ENCODE results near the gene PPIC.
"Not testable (repeated sequence)": the region's sequence is repeated elsewhere in the genome, so short reads cannot be mapped to it uniquely, and the experiment has no call there.

The PPIC gene

DNA sequence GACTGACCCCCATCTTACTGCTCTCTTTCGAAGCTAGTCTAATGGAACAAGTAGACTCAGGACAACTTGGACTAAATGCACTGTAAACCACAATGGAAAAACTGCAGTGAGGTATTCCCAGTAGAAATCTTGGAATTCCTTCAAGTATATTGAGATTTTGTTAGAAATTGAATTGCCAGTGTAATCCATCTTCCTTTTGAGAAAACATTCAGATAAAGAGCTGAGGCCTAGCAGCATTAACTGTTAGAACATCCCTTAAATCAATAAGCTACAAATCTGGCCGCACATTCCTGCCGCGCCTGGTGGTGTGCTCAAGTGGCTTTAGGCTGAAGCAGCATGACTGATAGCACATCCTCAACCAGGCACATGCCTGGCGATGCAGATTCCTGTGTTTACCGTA is 29.3 kb downstream of the PPIC start:
- DNase-seq = no peak

DNA sequence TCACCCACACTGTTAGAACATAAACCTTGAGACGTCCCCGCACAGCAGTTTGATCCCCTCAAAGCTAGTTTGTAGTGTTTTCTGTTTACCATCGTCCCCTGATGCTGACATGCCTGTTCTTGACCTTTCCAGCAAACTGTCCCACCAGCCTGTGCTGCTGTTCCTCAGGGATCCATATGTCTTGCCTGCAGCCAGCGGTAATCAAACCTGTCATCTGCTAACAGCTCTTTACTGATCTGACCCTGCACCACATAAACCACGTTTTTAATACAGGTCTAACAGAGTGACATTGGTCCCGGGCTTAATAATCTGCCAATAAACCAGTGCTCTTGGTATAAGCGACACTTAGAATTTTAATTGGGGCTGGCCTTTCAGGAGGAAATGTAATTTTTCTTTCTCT is 34.7 kb downstream of the PPIC start:
- DNase-seq = no peak

DNA sequence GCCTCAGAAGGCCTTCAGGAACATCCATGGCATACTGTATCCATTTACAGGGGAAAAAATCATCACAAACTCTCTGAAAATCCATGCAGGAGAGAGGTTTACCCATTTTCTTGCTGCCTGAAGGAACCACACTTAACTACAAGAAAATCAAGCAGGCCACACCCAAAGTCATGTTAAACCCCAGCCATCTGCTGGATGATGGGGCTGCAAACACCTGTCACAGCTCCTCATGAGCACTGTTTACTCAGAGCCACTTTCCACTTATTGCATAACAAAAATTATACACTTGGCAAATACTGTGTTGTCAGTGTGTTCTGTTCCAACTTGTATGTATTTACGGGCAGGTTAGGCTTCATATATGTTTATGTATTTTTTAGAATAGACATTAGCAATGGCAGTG is 35.8 kb downstream of the PPIC start:
- no peak for DNase-seq

DNA sequence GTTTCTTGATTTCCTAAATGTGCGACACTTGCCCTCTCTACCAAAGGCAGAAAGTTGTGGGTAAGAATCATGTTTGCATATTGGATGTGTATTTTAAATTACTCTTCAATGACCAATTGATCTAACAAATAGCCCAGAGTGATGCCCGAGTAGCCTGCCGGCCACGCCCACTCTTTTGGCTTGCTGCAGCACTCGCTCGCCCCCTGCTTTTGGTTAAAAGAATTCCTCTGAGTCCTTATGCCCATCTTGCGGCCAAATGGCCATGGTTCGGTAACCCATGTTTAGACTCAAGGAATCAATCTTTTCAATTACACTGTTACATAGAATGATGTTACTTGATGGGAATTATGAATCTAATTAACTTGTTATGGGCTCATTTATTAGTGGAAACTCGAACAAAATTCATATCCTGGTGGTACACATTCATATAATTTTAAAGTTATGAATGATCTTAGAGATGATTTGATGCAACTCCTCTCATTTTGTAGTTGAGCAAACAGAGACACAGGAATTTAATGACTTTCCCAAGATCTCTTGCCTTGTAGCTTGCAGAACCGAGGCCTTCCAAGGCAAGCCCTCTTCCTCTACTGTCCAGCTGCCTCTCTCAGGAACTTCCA is 36.5 kb downstream of the PPIC start:
- DNase-seq = no peak

DNA sequence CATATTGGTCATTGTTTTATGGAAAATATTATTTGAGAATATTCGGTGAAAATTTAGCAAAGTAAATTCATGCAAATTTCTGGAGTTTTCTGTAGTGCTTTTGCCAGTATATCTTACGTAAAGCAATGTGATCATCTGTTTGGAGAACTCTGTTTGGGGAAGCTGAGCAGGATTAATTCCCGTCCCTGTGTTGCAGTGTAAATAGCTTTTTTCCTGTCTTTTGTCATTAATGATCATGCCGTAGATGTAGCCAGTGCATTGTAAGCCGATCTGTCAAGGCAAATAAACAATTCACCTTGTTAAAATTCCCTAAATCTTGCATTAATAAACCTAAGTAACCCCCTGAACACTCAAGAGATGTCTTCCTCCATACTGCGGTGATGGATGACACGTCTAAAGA is 39.2 kb downstream of the PPIC start:
- DNase-seq = no peak

DNA sequence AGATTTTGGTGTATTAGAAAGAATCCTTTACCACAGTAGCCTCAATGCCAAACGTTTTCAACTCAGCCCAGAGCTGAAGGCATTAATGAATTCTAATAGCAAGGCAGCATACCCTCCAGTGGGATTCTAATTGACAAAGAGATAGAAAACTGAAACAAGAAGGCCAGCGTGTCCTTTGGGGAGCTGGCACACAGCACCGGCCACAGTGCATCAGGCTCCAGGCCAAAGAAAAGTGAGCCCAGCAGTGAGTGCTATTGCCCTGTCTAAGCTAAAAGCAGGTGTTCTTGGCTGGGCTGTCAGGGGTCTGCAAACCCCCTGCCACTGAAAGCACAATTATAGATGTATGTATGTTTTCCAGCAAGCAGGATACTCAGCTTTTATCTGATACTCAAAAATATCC is 40.4 kb downstream of the PPIC start:
- no peak for DNase-seq

DNA sequence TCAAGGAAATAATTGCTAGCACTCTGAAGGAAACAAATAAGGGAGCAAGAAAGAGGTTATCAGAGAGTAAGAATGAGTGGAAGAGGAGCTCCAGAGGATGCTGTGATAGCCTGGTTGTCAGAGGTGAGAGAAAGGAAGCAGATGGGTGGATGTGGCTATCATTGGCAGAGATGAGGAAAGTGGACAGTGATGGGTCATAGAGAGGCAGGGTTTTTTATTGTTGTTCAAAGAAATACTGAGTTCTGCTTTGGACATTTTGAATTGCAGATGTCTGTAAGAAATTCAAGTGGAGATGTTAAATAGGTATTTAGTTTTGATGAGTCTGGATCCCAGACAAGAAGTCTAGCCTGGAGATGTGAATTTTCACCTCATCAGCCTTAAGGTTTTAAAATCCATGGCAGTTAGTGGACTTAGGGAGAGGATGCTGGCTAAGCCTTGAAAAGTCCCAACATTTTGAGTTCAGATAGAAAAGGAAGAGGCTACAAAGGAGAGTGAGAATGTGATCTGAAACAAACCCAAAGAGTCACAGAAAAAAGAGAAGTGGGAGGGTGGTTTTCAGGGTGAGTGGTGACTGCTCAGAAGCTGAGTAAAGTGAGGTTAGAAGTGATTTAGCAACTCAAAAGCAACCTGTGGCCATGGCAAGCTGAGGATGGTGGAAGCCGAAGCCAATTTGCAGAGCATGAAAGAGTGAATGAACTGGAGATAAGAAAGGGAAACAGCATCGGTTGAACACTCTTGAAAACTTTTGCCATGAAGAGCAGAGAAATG is 50.4 kb downstream of the PPIC start:
- no peak for DNase-seq

DNA sequence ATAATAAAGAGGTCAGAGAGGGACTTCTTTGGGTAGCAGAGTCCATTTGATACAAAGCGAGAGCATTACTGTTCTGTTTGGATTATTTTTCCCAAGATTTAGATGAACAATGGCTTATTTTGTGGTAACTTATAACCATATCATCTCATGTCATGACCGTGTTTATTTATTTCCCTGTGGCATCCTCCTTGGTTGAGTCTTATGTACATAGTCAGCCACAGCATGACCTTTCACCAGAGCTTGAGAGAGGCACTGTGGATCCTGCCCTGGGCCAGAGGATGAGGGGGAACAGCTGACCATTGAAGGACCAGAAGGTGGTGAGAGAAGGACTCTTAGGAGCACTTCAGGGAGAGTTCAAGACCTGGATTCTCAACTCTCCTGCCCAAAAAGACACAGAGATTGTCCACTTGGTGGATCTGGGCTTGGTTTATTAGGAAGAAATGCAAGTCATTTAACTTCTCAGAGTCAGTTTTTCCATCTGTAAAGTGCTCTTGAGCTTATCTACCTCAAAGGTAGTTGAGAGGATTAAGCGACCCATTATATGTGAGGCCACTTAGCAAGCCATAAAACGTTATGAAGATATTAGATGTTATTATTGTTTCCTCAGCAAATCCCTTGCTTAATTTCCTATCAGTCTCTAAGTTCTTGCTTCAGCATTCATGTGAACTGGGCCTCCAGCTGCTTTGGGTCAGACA is 51.4 kb downstream of the PPIC start:
- DNase-seq = no peak

DNA sequence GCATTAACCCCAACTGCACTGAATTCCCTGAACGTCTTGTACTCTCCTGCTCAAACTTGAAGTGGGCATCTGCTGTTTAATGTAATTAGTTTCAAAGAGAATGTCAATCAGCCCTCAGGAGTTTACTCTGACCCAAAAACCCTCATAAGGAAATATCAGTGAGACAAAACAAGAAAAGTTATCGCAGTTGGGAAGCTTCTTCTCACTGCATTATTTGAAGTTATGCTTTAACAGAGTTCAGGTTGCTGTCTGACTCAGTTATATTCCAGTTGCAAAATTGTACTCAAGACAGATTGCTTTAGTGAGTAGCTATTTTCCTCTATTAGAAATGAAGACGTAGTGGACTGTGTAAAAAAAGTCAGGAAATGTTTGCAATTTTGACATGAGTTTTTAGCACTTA is 52.1 kb downstream of the PPIC start:
- DNase-seq = no peak

DNA sequence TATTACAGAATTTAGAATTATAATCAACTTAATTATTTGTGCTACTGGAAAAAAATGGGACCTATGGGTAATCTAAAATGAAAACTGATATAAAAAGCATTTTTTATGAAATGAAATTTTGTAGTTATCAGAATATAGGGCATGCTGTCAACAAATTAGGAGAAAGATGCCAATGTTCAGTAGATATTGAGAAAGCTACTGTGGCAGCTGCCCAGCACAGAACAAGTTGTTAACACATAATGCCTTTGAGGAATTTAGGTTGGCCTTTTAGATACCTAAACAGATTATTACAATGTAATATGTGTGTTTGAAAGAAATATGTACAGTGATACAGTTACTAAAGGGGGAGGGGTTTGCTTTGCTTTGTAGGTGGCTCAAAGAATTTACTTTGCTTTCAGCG is 54.1 kb downstream of the PPIC start:
- DNase-seq = no peak

DNA sequence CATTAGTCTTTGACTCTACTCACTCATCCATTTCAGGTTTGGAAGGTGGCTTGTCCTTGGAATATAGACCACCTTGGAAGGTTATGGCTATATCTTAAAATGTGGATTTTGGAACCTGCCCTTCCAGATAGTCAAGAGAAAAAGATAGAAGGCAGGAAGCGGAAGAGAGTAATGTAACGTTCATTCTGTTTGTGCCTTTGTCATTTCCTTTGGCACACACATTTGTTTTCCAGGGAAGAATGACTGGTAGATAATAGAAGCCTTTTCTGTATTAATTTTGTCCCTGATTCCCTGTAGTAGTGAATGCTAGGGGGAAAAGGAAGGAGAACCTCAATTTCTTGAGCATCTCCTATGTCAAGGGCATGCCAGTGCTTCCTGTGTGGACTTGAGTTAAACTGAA is 54.7 kb downstream of the PPIC start:
- DNase-seq = no peak

DNA sequence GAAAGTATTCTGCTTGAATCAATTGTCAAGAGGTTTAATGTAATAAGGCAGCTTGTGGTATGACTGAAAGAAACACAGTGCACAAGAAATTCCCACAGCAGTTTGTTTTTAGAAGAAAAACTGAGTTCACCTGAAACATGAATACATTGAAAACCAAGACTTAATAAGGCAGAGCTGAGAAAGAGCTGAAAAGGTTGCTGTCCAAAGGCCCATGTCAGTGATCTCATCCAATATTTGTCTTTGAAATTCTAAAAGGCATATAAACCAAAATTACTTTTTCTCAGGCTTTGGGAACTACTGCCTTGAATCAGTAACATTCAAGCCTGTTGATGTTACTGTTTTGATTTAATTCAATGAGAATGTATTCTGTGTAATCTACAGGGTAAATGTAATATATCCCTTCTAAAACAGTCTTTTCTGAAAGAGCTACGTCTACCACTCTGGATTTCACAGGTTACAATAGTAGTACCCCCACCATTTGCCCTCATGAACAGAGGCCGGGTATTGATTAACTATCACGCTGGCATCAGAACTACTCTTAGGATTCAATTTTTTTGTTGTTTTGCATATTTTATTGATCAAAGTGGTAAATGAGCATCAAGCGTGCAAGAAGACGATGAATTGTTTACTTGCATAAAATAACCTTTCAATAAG is 57.8 kb downstream of the PPIC start:
- no peak for DNase-seq

DNA sequence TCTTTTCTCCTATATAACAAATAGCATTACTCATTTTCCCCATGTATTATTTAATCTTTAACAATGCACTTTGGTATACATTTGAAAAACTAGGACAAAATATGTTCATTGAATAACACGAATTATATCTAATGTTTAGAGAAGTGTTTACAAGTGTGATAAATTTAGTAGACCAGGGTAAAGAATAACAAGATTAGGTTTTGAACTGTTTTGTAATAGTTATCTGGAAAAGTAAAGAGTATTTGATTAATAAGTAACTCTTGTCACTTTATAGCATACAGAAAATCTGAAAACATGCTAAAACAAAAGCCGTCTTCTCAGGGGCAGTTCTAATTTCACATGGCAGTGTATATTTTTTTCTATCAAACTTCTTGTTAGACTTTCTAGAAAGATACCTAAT is 58.5 kb downstream of the PPIC start:
- no peak for DNase-seq

DNA sequence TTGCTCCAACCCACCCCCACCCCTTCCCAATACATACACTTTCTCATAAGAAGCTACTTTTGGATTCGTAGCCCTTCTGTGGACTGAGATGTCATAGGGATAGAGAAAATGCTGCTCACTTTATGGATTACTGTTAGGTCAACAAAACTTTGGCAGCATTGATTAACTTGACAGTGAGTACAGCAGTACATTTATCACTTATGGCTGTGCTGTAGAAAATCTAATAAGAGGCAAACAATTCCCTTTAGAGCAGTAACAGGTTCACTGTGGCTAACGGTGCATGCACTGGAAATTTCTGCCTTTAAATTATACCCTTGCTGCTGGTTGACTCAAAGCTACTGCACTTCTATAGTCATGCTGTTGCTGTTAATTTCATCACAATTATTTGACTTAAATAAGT is 59.2 kb downstream of the PPIC start:
- no peak for DNase-seq

DNA sequence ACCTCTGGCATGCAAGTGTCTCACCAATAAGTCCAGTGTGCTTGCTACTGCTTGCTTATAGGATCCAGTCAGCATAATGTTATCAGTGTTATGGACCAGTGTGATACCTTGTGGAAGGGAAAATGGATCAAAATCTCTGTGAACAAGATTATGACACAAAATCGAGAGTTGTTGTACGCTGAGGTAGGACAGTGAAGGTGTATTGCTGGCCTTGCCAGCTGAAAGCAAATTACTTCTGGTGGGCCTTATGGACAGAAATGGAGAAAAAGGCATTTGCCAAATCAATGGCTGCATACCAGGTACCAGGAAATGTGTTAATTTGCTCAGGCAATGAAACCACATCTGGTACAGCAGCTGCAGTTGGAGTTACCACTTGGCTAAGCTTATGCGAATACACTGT is 62.3 kb downstream of the PPIC start:
- not testable (repeated sequence) for DNase-seq

DNA sequence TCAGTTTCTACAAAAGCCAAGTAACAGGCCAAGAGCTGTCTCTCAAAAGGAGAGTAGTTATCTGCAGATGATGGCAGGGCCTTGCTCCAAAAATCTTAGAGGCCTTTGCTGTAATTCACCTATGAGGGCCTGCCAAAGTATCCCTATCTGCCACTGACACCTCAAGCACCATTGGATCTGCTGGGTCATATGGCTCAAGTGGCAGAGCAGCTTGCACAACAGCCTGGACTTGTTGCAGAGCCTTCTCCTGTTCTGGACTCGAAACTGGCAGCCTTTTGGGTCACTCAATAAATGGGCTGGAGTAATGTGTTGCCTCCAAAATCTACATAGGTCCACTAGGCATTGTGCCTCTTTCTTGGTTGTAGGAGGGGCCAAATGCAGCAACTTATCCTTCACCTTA is 62.8 kb downstream of the PPIC start:
- not testable (repeated sequence) for DNase-seq
